ENCODE data around the gene MYBPHL.

DNA sequence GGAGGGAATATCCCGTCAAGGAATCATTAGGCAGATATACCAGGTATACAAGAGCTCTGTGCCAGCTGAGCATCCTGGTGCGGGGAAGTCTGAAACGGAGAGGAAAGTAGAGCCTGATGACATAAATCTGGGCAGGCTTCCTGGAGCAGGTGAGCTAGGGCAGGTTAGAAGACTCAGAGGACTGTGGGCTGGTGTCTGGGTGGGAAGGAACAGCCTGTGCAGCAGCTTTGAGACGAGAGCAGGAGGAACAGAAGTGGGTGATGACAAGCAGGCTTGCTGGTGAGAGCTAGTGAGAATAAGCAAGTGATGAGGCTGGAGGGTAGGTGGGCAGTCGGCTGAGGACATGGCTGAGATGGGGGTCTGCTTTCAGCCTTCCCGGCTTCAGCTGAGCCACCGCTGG, 50.7 kb downstream of the MYBPHL start:
- TF ChIP-seq CTCF (IDR thresholded peaks at IDR 0.05): no peak
- TF ChIP-seq POLR2A (IDR thresholded peaks at IDR 0.05): no peak
